Keratinocyte (primary cell): ENCODE data around the gene LY86. TPM values are rescaled to one million over a fixed set of nuclear protein-coding genes. Genes with fewer than 3 reads are reported as not detected.

Source experiments
- DNase-seq: peaks from one replicate; pipeline ENCODE4 v3.0.0-alpha.2; 2011; ENCODE audit warnings: low read depth, missing footprints, low spot score
- FAIRE-seq: peaks from 2 replicates; lab custom pipeline; 2011; peaks lifted over from hg19 to GRCh38; lab: Jason Lieb, UNC
- H2AFZ ChIP-seq: 2 replicates; pipeline ENCODE4 v1.6.0; 2012; ENCODE audit warnings: low read length, control low read depth, inconsistent platforms; ENCODE audit not compliant: control insufficient read depth
- H3K27ac ChIP-seq: 2 replicates; pipeline ENCODE4 v1.5.1; 2011; ENCODE audit warnings: low read length; ENCODE audit not compliant: control insufficient read depth, insufficient read depth
- H3K27me3 ChIP-seq: 3 replicates; pipeline ENCODE4 v1.6.0; 2011; ENCODE audit warnings: low read length; ENCODE audit not compliant: control insufficient read depth, insufficient read depth; ENCODE audit errors: extremely low read depth
- H3K36me3 ChIP-seq, 2 experiments: 2 replicates in 1 of 2; 3 replicates in 1 of 2; pipeline ENCODE4 v1.5.1; 2011; ENCODE audit warnings: low read length in 2 of 2, mild to moderate bottlenecking in 1 of 2; ENCODE audit not compliant: control insufficient read depth in 2 of 2, insufficient read depth in 2 of 2; ENCODE audit errors: extremely low read depth in 1 of 2
- H3K4me1 ChIP-seq: 3 replicates; pipeline ENCODE4 v1.5.1; 2011; ENCODE audit warnings: low read length; ENCODE audit not compliant: control insufficient read depth, insufficient read depth; ENCODE audit errors: extremely low read depth
- H3K4me2 ChIP-seq: 3 replicates; pipeline ENCODE4 v1.6.0; 2011; ENCODE audit warnings: low read depth, low read length; ENCODE audit not compliant: control insufficient read depth, insufficient read depth; ENCODE audit errors: extremely low read depth
- H3K4me3 ChIP-seq, 3 experiments: fragments of 200-600 bp in 1 of 3; sonication (generic) in 1 of 3; 2 replicates in 2 of 3; 3 replicates in 1 of 3; pipeline ENCODE4 v1.5.1; 2011 to 2016; ENCODE audit warnings: low read length in 3 of 3, mild to moderate bottlenecking in 3 of 3, control low read depth in 2 of 3, inconsistent platforms in 1 of 3, low read depth in 1 of 3, mixed read lengths in 1 of 3, mixed run types in 1 of 3, moderate library complexity in 1 of 3; ENCODE audit not compliant: control insufficient read depth in 2 of 3, insufficient read depth in 2 of 3; ENCODE audit errors: extremely low read depth in 1 of 3
- H3K79me2 ChIP-seq: 2 replicates; pipeline ENCODE4 v1.6.0; 2012; ENCODE audit warnings: low read length; ENCODE audit not compliant: control insufficient read depth, insufficient read depth
- H3K9ac ChIP-seq: 3 replicates; pipeline ENCODE4 v1.6.0; 2011; ENCODE audit warnings: low read length; ENCODE audit not compliant: control insufficient read depth, insufficient read depth; ENCODE audit errors: extremely low read depth
- H3K9me1 ChIP-seq: 3 replicates; pipeline ENCODE4 v1.6.0; 2011; ENCODE audit warnings: low read length; ENCODE audit not compliant: control insufficient read depth, insufficient read depth; ENCODE audit errors: extremely low read depth
- H3K9me3 ChIP-seq: 2 replicates; pipeline ENCODE4 v1.5.1; 2012; ENCODE audit warnings: low read depth, low read length; ENCODE audit not compliant: control insufficient read depth
- H4K20me1 ChIP-seq: 3 replicates; pipeline ENCODE4 v1.6.0; 2011; ENCODE audit warnings: low read length; ENCODE audit not compliant: control insufficient read depth, insufficient read depth; ENCODE audit errors: extremely low read depth
- EZH2 ChIP-seq: IDR thresholded peaks from one replicate; pipeline ENCODE4 v1.6.1; 2012; ENCODE audit warnings: inconsistent platforms, mild to moderate bottlenecking, low read length, moderate library complexity
- dilution Hi-C: fragments of 300-500 bp; cut with MboI; formaldehyde crosslinking; loops from one replicate; pipeline ENCODE4 v1.7.0; 2020; ENCODE audit warnings: low sequenced_read_pairs; ENCODE audit not compliant: extremely low pct_ligation_motif_present
- polyA plus RNA-seq, 5 experiments: library from polyadenylated mRNA; depleted of rRNA in 3 of 5; stranded (reverse) in 3 of 5; stranded (forward) in 1 of 5; unstranded in 1 of 5; fragments of >200 nt; gene quantifications; 1 replicate in 1 of 5; 2 replicates in 3 of 5; 3 replicates in 1 of 5; pipeline versions ENCODE4 v1.2.1 to v1.2.3, GENCODE V29; 2011 to 2012; ENCODE audit warnings: missing spikeins in 2 of 5, low read depth in 1 of 5, low replicate concordance in 1 of 5
- TF ChIP-seq, protein P1 (sequence below), 3 experiments: IDR thresholded peaks in 1 of 3; conservative IDR thresholded peaks in 1 of 3; optimal IDR thresholded peaks in 1 of 3; 2 replicates in 2 of 3; 3 replicates in 1 of 3; pipeline versions ENCODE3 to v1.5.1; 2011; ENCODE audit warnings: low read length in 3 of 3, mild to moderate bottlenecking in 3 of 3, moderate library complexity in 2 of 3, control low read depth in 1 of 3, inconsistent platforms in 1 of 3; ENCODE audit not compliant: insufficient read depth in 2 of 3; ENCODE audit errors: extremely low read depth in 1 of 3

Gene LY86
- polyA plus RNA-seq, 1 donor (not counting 4 experiments of a cell fraction or from before 2014, with no cell fraction given): not detected

DNA sequence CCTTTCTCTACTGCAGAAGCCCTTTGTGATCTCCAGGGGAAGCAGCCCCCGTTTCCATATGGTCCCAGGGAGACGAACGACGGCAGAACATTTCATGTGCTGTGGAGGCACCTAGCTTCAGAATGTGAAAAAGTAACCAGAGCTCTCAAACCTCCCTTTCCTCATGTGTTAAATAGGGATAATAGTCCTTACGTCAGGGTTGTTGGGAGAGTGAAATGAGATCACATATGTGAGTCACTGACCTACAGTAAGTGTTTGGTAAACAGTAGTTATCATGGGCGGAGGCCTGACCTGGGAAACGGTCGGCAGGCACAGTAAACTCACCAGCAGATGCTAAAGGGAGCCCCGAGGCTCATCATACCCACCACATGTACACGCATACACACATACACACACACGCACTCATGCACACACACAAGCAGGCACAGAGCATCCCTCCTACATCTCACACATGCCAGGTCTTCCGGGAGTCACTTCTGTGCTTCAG is 89.7 kb downstream of the LY86 start:
- Histone ChIP-seq H3K79me2 (no peaks in the 10 kb centered on the region), H3K9me1 (no peaks in the 10 kb centered on the region), H3K27me3 (no peaks in the 10 kb centered on the region), H3K4me1 (peaks cover 31% of the 10 kb centered on the region), H3K4me2 (peak overlapping the region; percentile 6), H4K20me1 (no peaks in the 10 kb centered on the region), H2AFZ (peak overlapping the region; percentile 27), H3K9ac (peak overlapping the region; percentile 46), H3K36me3 (no peaks in the 10 kb centered on the region), H3K9me3 (no peaks in the 10 kb centered on the region), H3K27ac (peak overlapping the region; percentile 30), H3K4me3 (no peak overlapping the region)
- DNase-seq (no peak), FAIRE-seq (peak; percentile 26)
- dilution Hi-C loops: no loop called here
- TF ChIP-seq, protein P1, sequence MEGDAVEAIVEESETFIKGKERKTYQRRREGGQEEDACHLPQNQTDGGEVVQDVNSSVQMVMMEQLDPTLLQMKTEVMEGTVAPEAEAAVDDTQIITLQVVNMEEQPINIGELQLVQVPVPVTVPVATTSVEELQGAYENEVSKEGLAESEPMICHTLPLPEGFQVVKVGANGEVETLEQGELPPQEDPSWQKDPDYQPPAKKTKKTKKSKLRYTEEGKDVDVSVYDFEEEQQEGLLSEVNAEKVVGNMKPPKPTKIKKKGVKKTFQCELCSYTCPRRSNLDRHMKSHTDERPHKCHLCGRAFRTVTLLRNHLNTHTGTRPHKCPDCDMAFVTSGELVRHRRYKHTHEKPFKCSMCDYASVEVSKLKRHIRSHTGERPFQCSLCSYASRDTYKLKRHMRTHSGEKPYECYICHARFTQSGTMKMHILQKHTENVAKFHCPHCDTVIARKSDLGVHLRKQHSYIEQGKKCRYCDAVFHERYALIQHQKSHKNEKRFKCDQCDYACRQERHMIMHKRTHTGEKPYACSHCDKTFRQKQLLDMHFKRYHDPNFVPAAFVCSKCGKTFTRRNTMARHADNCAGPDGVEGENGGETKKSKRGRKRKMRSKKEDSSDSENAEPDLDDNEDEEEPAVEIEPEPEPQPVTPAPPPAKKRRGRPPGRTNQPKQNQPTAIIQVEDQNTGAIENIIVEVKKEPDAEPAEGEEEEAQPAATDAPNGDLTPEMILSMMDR (optimal IDR thresholded peaks at IDR 0.05 in 1 of 3, IDR thresholded peaks at IDR 0.05 in 1 of 3, conservative IDR thresholded peaks at IDR 0.05 in 1 of 3; ENCODE audit: extremely low read depth in 1 of 3, insufficient read depth in 2 of 3, low read length in 3 of 3): no peak
- no peak for TF ChIP-seq EZH2

DNA sequence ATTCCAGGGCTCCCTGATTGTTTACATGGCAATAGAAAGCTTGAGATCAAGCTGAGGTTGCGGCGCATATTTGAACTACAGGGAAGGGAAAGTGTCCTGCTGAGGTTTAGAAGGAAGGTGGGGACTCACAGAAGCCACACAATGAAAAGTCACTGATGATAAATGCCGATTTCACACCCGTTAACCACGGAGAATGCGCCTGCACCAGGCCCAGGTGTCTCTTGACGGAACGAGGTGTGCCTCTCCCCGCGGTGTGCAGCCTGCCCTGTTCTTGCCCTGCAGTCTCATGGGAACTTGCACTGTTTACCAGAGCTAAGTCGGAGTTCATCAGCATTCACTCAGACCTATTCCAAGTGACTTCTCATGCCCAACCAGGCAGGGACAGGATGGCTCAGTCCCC is 90.3 kb downstream of the LY86 start:
- Histone ChIP-seq H3K79me2 (no peaks in the 10 kb centered on the region), H3K9ac (peak overlapping the region; percentile 33), H2AFZ (no peak overlapping the region), H3K27ac (peak overlapping the region; percentile 15), H3K4me1 (peaks cover 31% of the 10 kb centered on the region), H3K4me3 (no peak overlapping the region), H3K9me3 (no peaks in the 10 kb centered on the region), H3K27me3 (no peaks in the 10 kb centered on the region), H4K20me1 (no peaks in the 10 kb centered on the region), H3K9me1 (no peaks in the 10 kb centered on the region), H3K4me2 (peak overlapping the region; percentile 7), H3K36me3 (no peaks in the 10 kb centered on the region)
- TF ChIP-seq EZH2: no peak
- TF ChIP-seq, protein P1 (optimal IDR thresholded peaks at IDR 0.05 in 1 of 3, IDR thresholded peaks at IDR 0.05 in 1 of 3, conservative IDR thresholded peaks at IDR 0.05 in 1 of 3; ENCODE audit: extremely low read depth in 1 of 3, insufficient read depth in 2 of 3, low read length in 3 of 3): no peak
- no peak for DNase-seq
- dilution Hi-C loops: no loop called here
- peak; percentile 41 for FAIRE-seq
